ENCODE measurements around the gene LRG1. TPM values are rescaled to one million over a fixed set of nuclear protein-coding genes. Genes with fewer than 3 reads are reported as not detected.
A peak's percentile ranks its signal among the peaks of the same experiment; 100 is the strongest.

Gene LRG1
- total RNA-seq, 2 donors from 2014 or later, result 0.86 to 1.4 TPM

DNA sequence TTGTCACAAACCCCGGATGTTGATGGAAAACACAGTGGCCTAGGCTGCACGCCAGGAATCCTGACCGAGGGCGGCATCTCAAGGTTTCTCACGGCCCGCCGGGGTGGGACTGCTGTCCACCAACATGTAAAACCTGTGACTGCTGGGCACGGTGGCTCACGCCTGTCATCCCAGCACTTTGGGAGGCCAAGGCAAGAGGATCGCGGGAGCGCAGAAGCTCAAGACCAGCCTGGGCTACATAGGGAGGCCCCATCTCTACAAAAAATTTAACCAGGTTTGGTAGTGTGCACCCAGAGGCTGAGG is 32.7 kb downstream of the LRG1 start:
- H3K36me3 Mint-ChIP-seq (ENCODE audit: low read depth), result peaks cover 30% of the 10 kb centered on the region
- 94 to 96% methylated on average over 12 of the region's 12 CpGs for WGBS, 2 experiments (ENCODE audit: insufficient coverage in 1 of 2, insufficient read length in 1 of 2)
- no peak overlapping the region for H3K4me3 Mint-ChIP-seq
- no peak overlapping the region for H3K27ac Mint-ChIP-seq
- H3K9me3 Mint-ChIP-seq, result no peaks in the 10 kb centered on the region
- H3K4me3 ChIP-seq (ENCODE audit: low read length), result no peak overlapping the region
- no peaks in the 10 kb centered on the region for H3K4me1 Mint-ChIP-seq
- no peaks in the 10 kb centered on the region for H3K27me3 ChIP-seq (ENCODE audit: control insufficient read depth, insufficient read depth, low read length, poor library complexity, severe bottlenecking)
- H3K36me3 ChIP-seq (ENCODE audit: control insufficient read depth, insufficient read depth, low read length), result peaks cover 2% of the 10 kb centered on the region
- TF ChIP-seq, protein P1, sequence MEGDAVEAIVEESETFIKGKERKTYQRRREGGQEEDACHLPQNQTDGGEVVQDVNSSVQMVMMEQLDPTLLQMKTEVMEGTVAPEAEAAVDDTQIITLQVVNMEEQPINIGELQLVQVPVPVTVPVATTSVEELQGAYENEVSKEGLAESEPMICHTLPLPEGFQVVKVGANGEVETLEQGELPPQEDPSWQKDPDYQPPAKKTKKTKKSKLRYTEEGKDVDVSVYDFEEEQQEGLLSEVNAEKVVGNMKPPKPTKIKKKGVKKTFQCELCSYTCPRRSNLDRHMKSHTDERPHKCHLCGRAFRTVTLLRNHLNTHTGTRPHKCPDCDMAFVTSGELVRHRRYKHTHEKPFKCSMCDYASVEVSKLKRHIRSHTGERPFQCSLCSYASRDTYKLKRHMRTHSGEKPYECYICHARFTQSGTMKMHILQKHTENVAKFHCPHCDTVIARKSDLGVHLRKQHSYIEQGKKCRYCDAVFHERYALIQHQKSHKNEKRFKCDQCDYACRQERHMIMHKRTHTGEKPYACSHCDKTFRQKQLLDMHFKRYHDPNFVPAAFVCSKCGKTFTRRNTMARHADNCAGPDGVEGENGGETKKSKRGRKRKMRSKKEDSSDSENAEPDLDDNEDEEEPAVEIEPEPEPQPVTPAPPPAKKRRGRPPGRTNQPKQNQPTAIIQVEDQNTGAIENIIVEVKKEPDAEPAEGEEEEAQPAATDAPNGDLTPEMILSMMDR (conservative IDR thresholded peaks at IDR 0.05), result no peak
- peaks cover 16% of the 10 kb centered on the region for H3K27me3 Mint-ChIP-seq (ENCODE audit: insufficient read depth)
- no peak for DNase-seq
- no peak overlapping the region for H3K27ac ChIP-seq (ENCODE audit: low read depth, low read length)
- H3K9ac ChIP-seq (ENCODE audit: extremely low read depth, low read length, poor library complexity, severe bottlenecking), result no peak overlapping the region
- no peaks in the 10 kb centered on the region for H3K4me1 ChIP-seq (ENCODE audit: control insufficient read depth, insufficient read depth, low read length)
- H3K9me3 ChIP-seq (ENCODE audit: control insufficient read depth, low read length), result no peaks in the 10 kb centered on the region

DNA sequence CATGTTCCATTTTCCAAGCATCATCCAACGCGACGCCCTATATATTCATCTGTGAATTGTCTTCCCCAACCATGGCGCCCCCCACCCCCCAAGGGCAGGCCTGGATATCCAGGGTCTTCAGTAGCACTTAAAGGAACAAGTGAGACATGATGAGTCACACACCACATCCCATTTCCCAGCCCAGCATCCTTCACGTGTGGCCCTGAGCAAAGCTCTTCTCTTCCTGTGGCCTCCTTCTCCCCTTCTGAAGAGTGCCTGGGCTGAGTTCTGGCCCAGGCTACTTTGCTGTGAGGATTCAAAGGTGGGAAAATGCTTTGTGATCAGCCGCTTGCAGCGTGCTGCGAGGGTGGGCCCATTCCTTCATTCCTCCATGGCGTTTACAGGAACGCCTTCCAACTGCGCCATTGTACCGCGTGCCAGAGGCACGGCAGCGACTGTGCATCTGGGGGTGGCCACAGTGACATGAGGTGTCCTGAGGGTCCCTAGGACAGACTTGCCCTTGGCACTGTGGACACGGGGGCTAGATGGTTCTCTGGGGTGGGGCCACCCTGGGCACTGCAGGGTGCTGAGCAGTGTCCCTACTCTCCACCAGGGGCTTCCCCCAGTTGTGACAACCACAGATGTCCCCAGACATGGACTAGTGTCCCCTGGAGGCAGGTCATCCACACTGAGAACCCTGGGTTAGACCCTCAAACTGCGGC is 33.2 kb downstream of the LRG1 start:
- Mint-ChIP-seq H3K36me3 (ENCODE audit: low read depth) (peaks cover 32% of the 10 kb centered on the region), H3K27me3 (ENCODE audit: insufficient read depth) (peaks cover 11% of the 10 kb centered on the region), H3K27ac (no peak overlapping the region), H3K4me3 (no peak overlapping the region), H3K4me1 (no peaks in the 10 kb centered on the region), H3K9me3 (no peaks in the 10 kb centered on the region)
- no peak overlapping the region for H3K27ac ChIP-seq (ENCODE audit: low read depth, low read length)
- H3K9ac ChIP-seq (ENCODE audit: extremely low read depth, low read length, poor library complexity, severe bottlenecking), result no peak overlapping the region
- DNase-seq, result no peak
- WGBS, 2 experiments (ENCODE audit: insufficient coverage in 1 of 2, insufficient read length in 1 of 2), result 91 to 100% methylated on average over 15 to 17 of the region's 17 CpGs
- no peaks in the 10 kb centered on the region for H3K4me1 ChIP-seq (ENCODE audit: control insufficient read depth, insufficient read depth, low read length)
- no peaks in the 10 kb centered on the region for H3K9me3 ChIP-seq (ENCODE audit: control insufficient read depth, low read length)
- TF ChIP-seq, protein P1 (conservative IDR thresholded peaks at IDR 0.05), result peak; percentile 50
- H3K4me3 ChIP-seq (ENCODE audit: low read length), result no peak overlapping the region
- no peaks in the 10 kb centered on the region for H3K27me3 ChIP-seq (ENCODE audit: control insufficient read depth, insufficient read depth, low read length, poor library complexity, severe bottlenecking)
- H3K36me3 ChIP-seq (ENCODE audit: control insufficient read depth, insufficient read depth, low read length), result peaks cover 2% of the 10 kb centered on the region

DNA sequence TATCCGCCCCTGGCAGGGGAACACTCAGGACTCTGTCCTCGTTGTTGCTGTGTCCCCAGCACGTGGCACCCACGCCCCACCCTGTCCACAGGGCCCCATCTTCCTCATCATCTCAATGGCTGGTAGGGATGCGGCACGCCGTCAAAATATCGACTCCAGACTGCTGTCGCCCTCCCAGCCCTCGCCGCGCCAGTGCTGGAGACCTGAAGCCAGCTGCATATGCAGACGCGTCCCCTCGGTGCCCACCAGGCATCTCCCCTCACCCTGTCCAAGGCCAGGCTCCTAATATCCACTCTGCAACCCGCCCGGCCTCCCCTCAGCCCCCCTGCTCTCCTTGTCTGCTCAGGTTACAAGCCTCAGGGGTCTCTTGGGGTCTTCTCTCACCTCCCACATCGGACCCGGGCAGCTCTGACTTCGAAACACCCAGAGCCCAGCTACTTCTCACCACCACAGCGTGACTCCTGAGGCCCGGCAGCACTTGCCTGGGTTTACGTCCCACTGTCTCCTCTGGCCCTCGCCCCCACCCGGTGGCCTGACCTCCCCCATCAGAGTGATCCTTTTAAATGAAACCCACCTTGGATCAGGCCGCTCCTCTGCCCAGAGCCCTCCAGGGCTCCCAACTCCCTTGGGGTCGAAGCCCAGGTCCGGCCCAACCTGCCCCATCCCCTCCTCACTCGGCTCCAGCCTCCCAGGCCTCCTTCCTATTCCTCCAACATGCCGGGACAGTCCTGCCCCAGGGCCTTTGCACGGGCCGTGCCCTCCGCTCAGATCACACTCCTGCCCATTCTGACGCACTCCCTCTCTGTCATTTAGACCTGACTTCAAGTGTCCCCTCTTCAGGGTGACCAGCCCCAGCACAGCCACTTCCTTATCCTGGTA is 34.0 kb downstream of the LRG1 start:
- H3K9me3 ChIP-seq (ENCODE audit: control insufficient read depth, low read length), result no peaks in the 10 kb centered on the region
- H3K36me3 ChIP-seq (ENCODE audit: control insufficient read depth, insufficient read depth, low read length), result peaks cover 7% of the 10 kb centered on the region
- H3K9ac ChIP-seq (ENCODE audit: extremely low read depth, low read length, poor library complexity, severe bottlenecking), result no peak overlapping the region
- WGBS, 2 experiments (ENCODE audit: insufficient coverage in 1 of 2, insufficient read length in 1 of 2), result 95% methylated on average over 18 to 34 of the region's 34 CpGs
- H3K4me1 ChIP-seq (ENCODE audit: control insufficient read depth, insufficient read depth, low read length), result no peaks in the 10 kb centered on the region
- no peaks in the 10 kb centered on the region for H3K27me3 ChIP-seq (ENCODE audit: control insufficient read depth, insufficient read depth, low read length, poor library complexity, severe bottlenecking)
- no peak for DNase-seq
- H3K27me3 Mint-ChIP-seq (ENCODE audit: insufficient read depth), result peaks cover 4% of the 10 kb centered on the region
- H3K9me3 Mint-ChIP-seq, result no peaks in the 10 kb centered on the region
- no peaks in the 10 kb centered on the region for H3K4me1 Mint-ChIP-seq
- H3K36me3 Mint-ChIP-seq (ENCODE audit: low read depth), result peaks cover 34% of the 10 kb centered on the region
- no peak overlapping the region for H3K27ac Mint-ChIP-seq
- H3K4me3 Mint-ChIP-seq, result no peak overlapping the region
- no peak overlapping the region for H3K27ac ChIP-seq (ENCODE audit: low read depth, low read length)
- TF ChIP-seq, protein P1 (conservative IDR thresholded peaks at IDR 0.05), result no peak
- no peak overlapping the region for H3K4me3 ChIP-seq (ENCODE audit: low read length)
